ENCODE data around the gene LORICRIN.

DNA sequence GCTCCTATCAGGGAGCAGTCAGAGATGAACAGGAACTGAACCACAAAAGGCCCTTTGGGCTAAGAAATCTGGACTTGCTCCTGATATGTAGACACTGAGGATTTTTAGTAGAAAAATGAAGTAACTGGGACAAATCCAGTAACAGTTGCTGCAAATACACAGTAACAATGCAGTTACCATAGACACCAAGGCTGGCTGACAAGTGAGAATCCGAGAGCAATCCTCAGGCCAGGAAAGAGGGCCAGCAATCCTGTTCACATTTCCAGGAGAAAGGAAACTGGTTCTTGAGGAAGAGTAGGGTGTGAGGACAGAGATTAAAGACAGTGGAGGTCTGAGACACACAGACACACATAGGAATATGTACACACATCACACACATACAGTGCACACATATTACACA lies 9.3 kb upstream of the LORICRIN start:
- TF ChIP-seq IRF2 (CRISPR knock-in tag; IDR thresholded peaks at IDR 0.05) = no peak
- no peak for TF ChIP-seq POLR2AphosphoS5 (IDR thresholded peaks at IDR 0.05; ENCODE audit: control insufficient read depth, insufficient read depth, low read depth, low read length)
- no peak for TF ChIP-seq DNMT1 (IDR thresholded peaks at IDR 0.05)
- TF ChIP-seq HNRNPL (IDR thresholded peaks at IDR 0.05; ENCODE audit: low read depth, low read length) = no peak
- no peak for TF ChIP-seq MAFF (IDR thresholded peaks at IDR 0.05; ENCODE audit: low read length)
- no peak for TF ChIP-seq JUN (IDR thresholded peaks at IDR 0.05; ENCODE audit: borderline replicate concordance, low read depth, low read length)
- no peak for TF ChIP-seq JUN (CRISPR knock-in tag; IDR thresholded peaks at IDR 0.05; ENCODE audit: borderline replicate concordance)
